ENCODE results near the gene ANKFY1.
"Not testable (repeated sequence)": the region's sequence is repeated elsewhere in the genome, so short reads cannot be mapped to it uniquely, and the experiment has no call there.

ANKFY1 gene

DNA sequence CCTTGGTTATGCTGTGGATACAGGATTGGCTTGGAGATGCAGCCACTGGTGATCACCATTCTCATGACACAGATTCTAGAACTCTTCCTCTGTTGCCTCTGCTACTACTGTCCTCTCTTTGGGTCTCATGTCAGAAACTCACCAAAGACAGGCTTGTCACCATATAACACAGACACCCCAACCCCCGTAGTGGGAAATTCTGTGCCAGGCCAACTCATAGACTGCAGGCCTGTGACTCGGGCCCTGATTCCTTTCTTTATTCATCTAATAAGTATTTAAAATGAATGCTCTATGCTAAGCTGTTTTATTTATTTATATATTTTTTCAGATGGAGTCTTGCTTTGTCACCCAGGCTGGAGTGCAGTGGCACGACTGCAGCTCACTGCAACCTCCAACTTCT is 111.3 kb downstream of the ANKFY1 start:
- peak; percentile 30 for DNase-seq

DNA sequence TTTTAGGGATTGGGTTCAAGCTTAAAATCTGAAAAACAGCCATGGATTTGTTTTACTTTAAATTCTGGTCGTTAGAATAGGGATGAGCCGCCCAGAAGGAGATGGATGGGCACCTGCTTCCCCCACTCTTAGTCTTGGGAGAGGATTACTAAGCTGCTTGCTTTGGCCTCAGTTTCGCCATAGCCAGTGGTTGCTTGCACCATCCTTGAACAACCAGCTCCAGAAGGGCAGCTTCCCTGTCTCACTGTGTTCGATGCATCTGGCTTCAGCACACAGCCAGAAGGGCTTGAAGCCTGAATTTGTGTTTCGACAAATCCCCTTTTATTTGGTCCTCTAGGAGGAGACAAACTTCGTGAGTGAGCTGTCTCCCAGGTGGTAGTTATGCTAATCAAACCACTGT is 113.7 kb downstream of the ANKFY1 start:
- DNase-seq: no peak

DNA sequence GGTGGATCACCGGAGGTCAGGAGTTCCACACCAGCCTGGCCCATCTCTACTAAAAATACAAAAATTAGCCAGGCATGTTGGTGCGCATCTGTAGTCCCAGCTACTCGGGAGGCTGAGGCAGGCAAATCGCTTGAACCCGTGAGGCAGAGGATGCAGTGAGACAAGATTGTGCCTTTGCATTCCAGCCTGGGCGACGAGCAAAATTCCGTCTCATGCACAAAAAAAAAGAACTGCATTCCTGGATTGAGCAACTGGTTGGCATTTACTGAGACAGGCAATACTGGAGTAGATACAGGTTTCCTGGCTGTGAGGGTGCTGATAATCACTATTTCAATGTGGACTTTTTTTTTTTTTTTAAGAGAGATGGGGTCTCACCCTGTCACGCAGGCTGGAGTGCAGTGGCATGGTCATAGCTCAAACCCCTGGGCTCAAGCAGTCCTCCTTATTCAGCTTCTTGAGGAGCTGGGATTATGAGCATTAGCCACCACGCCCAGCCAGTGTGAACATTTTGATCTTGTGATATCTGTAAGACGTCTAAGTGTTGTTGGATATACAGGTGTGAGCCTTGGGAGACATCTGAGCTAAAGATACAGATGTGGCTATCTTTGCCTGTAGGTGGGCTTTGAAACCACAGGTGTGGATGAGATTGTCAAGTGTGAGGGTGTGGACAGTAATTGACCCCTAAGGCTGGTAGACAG is 115.0 kb downstream of the ANKFY1 start:
- no peak for DNase-seq

DNA sequence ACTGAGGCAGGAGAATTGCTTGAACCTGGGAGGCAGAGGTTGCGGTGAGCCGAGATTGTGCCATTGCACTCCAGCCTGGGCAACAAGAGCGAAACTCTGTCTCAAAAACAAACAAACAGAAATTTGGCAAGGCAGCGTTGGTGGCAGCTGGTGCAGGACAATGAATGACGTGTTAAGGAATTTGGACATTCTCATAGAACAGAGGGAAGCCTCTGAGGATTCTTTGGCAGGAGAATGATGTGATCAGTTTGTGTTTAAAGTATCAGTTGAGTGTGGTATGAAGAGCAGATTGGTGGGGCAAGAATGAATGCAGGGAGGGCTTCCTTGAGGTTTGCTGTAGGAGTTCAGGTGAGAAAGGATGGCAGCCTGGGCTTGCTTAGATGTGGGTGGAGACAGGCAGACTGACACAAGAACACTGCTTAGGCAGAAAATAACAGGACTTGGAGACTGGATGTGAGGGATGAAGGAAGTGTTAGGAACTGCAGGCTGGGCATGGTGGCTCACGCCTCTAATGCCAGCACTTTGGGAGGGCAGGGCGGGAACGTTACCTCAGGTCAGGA is 115.9 kb downstream of the ANKFY1 start:
- no peak for DNase-seq

DNA sequence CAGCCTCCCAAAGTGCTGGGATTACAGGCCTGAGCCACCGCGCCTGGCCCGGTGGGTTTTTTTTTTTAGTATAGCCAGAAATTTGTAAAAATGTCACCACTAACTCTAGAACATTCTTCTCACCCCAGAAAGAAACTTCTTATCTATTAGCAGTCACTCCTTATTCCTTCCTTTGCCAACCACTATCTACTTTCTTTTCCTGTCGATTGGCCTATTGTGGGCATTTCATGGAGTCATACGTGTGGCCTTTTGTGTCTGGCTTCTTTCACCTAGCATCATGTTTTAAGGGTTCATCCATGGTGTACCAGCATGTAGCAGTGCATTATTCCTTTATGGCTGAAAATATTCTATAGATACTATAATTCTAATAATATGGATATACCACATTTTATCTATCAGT is 117.1 kb downstream of the ANKFY1 start:
- no peak for DNase-seq

DNA sequence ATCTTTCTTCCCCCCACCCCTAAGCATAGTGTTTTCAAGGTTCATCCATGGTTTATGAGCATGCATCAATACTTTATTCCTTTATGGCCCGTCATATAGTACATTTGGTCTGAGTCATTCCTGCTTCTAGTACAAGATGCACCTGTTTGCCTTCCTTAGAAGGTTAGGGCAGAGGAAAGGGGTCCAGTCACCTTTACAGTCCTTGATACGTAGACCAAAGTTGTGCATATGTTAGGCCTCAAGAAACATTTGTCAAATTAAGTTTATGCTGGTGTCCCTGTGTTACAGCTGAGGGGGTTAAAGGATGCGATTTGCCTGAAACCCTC is 119.4 kb downstream of the ANKFY1 start:
- DNase-seq: no peak

DNA sequence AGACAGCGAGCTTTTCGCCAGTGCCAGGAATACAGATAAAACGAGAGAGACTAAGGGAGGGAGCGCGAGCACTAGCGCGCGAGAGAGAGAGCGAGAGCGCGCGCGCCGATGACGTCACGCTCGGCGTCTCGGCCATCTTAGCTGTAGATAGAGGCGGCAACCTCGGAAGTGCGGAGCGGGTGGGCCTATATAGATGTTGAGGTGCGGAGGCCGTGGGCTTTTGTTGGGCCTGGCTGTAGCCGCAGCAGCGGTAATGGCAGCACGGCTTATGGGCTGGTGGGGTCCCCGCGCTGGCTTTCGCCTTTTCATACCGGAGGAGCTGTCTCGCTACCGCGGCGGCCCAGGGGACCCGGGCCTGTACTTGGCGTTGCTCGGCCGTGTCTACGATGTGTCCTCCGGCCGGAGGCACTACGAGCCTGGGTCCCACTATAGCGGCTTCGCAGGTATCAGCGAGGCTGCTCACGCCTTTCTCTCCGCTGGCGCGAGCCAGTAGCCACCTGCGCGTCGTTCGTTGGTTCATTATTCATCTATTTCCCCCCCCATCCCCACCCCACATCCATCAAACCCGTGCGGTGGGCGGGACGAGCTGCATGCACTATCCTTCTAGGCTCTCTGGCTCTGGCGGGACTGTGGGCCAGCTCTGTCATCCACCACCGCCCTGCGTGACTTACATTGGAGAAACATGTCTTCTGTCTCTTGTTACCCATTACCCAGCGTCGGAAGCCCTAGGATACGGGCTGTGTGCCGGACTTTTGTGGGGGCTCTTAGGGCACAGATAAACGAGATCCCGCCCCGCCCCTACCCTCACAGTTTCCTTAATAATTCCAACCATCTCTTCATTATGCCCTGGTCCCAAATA is 120.0 kb downstream of the ANKFY1 start:
- peak; percentile 95 for DNase-seq

DNA sequence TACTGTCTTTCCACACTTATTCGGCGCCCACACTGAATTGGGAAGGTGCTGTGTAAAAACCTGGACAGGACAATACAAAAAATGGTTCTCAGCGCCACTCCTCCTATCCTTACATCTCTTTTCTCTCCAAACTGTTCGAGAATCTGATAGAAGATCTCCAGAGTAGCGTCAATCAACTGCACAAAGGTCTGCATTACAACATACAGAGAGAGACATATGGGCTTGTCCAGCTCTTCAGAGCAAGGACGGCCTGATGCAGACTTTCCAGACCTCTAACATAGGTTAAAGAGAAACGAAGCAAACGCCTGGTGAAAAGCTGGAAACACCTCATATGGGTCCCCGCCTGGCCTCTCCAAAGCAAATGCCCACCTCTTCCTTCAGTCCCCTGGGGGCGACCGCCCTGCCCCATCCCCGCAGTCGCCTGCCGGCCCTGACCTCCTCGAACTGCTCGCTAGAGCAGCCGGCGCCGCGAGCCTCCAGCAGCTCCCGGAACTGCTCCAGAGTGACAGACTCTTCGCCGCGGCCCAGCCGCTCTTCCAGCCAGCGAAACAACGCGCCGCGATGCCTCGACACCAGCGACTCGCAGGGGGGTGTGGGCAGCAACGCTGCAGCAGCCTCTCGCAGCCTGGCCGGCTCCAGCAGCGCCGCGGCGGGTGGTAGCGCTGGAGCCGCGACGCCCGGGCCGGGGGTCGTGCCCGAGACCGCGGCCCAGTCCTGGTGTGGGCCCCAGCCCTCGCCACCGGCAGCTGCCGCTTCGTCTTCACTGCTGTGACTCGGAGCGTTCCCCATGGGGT is 121.5 kb downstream of the ANKFY1 start:
- peak; percentile 51 for DNase-seq

DNA sequence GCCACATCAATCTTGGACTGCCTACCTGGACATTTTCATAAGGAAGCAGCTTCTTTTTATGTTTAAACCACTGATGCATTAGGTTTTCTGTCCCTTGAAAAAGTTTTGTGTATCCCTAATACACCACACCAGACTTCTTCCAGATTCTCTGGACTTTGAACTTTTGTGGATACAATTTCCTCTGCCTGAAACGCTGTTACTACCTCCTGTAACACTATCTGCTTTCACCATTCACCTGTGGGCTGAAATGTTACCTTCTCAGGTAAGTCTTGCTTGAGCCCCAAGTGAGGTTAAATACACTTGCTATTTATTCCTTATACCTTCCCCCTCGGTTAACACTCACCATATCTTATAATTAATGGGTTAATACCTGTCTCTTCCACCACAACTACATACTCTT is 123.7 kb downstream of the ANKFY1 start:
- DNase-seq: no peak

DNA sequence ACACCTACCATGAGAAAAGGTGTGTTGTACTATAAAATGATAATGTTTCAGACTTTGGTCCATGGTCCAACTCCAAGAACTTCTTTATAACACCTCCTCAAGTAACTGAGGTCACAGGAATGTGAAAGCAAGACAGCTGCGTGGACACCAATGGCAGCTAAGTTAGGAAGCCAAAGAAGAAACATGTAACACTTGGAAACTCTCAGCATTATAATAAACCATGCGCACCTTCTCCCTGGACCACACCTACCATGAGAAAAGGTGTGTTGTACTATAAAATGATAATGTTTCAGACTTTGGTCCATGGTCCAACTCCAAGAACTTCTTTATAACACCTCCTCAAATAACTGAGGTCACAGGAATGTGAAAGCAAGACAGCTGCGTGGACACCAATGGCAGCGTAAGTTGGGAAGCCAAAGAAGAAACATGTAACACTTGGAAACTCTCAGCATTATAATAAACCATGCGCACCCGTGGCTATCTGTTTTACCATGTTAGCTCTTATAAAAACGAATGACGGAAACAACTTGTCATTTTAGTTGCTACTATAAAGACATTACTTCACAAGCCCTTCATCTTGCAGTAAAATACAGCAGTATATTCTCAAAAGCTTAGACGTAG is 124.8 kb downstream of the ANKFY1 start:
- not testable (repeated sequence) for DNase-seq

DNA sequence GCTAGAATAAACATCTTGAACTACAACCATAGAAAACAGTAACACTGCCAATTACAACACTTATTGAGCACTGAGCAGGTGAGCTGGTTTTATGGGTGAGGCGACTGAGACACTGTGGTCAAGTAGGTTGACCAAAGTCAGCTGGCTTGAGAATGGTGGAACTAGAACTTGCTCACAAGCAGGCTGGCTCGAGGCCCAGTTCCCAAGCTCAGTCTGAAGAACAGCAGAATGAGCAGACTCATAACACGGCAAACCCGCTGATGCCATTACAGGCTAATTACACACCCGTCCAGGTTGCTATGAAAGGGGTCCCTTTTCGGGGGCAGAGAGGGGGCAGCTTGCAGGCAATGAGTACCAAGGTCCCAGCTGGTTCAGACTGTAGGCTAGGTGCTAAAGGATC is 127.4 kb downstream of the ANKFY1 start:
- DNase-seq: no peak

DNA sequence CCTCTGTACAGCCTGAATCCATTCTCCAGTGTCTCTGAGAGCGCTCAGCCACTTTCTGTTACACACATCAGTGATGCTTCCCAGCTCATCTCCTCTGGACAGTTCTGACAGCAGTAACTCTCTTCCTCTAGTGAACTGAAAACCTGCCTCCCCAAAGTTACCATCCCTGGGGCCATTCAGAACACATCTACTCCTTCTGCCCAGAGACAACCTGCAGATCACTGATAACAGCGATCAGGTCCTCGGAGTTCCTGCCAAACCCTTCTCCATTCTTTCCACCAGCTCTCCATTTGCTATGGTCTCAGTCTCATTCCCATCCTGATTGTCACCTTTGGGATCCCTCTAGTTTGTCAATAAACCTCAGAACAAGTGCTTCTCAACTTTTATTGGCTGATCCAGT is 128.3 kb downstream of the ANKFY1 start:
- DNase-seq: no peak

DNA sequence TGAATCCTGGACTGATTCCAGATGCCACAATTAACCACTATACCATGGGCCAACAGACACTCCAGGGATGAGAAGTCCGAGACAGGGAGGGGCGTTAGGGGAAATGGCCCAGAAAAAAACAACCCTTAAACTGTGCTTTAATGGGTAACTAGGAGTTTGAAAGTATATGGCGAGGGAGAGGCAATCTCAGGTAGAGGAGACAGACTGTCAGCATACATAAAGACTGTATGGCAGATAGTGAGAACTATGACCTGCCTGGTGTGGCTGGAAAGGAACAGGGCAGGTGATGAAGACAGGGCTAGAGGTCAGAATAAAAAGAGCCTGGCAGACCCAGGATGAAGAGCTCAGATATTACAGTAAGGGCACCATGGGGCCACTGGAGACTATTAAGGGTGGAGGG is 129.1 kb downstream of the ANKFY1 start:
- DNase-seq: no peak

DNA sequence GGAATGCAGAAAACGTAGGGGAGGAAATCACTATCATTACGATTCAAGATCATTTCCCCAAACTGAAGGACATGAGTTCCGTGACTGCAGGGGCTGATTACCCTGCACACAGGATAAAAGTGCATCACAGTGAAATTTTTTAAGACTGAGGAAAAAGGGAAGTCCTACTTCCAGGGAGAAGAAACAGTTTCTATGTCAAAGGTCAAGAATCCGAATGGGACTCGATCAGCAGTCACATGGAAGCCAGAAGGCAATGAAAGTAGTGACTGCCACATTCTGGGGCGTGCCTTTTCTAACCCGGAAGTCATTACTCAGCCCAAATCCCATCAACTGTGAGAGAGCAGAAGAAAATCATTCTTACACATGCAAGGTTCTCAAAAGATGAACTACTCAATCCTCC is 133.1 kb downstream of the ANKFY1 start:
- DNase-seq: peak; percentile 95

DNA sequence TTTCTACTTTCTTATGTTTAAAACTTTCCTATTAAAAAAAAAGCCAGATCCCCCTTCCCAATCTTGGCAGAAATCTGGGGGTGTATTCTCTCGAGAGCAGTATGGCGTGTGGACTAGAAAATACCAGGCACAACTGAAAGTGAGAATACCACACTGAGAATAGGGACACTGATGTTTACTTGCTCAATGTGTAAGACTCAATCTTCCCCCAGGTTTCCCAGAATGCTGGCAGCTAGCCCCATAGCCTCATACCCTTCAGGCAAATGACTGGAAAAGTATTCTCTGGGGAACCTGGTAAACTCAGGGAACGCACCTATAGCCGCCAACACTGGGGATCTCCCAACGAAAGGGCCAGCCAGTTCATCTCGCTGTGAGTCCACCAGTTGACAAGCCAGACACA is 136.2 kb downstream of the ANKFY1 start:
- peak; percentile 38 for DNase-seq

DNA sequence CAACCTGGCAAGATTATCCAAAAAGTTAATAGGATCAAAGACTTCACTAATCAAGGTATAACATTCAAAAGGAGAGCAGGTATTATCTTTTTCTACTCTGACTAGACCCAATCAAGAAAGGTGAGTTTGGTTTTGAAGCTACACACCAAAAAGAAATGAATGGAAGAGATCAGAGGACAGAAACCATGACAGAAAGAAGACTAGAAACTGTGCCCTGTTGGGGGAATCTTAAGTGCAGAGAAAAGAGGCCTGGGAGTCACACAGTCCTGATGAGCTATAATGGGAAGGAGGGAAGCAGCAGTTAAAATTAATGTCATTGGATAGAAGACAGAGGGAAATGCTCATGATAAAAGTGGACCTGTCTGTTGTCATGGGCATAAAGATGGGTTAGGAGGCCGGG is 138.2 kb downstream of the ANKFY1 start:
- no peak for DNase-seq

DNA sequence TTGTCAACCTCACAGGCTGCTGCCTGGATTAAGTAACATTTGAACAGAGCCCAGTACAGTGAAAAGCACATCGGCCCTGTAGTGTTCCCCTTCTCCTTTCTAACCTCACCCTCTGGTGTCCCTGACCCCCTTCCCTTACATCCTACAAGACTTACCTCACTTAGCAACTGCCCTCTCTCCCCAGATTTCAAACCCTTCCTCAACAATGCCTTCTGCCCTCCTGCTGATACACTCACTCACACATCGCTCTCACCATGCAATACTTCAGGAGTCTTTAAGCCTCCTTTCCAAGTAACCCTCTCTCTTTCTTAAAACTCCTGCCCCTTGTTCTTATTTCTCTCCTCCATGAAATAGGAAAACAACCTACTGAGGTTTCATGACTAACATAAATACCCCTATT is 138.8 kb downstream of the ANKFY1 start:
- no peak for DNase-seq

DNA sequence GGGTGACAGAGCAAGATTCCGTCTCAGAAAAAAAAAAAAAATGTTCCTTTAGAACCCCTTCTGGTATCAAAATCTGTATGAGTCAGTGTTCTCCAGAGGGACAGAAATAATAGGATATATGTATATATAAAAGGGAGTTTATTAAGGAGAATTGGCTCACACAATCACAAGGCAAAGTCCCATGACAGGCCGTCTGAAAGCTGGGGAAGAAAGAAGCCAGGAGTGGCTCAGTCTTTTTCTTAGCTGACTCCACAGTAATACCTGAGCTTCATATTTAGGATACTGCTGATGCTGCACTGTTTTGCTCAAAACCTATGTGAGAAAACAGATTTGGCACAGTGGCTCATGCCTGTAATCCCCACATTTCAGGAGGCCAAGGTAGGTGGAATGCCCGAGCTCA is 143.4 kb downstream of the ANKFY1 start:
- DNase-seq: no peak

DNA sequence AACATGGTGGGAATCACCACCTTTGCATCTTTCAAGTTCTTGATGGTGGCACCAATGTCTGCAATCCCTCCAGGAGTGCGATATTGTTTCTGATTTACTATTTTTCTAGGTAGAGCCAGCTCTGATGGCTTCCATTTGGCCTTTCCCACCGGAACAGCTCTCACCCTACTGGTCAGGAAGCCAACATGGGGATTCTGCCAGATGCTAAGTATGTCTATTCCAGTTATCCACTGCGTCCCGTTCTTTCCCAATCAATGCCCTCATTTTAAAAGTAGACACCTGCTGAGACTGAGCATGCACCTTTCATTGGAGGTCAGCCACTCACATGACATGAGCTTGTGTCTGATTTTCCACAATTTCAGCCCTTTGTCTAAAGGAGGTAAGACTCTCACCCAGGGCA is 144.5 kb downstream of the ANKFY1 start:
- DNase-seq: no peak

DNA sequence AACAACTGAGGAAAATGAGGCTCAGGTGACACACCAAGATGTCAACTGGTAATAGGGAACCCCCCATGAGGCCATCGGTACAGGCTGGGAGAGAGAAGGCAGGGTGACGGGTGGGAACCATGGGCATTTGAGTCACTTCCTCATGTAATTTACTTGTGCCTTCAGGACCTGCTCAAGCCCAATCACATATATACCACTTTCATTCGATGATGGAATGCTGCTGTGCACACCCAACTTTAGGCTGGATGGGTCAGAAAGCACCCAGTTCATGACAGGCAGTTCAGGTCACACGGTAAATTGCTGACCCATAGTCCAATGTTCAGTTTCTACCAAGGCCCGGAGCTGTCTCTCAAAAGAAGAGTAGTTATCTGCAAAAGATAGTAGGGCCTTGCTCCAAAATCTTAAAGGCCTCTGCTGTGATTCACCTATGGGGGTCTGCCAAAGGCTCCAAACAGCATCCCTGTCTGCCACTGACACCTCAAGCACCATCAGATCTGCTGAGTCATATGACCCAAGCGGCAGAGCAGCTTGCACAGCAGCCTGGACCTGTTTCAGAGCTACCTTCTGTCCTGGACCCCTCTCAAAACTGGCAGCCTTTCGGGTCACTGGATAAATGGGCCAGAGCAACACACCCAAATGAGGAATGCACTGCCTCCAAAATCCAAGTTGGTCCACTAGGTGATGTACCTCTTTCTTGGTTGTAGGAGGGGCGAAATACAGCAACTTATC is 145.6 kb downstream of the ANKFY1 start:
- DNase-seq: peak; percentile 52

DNA sequence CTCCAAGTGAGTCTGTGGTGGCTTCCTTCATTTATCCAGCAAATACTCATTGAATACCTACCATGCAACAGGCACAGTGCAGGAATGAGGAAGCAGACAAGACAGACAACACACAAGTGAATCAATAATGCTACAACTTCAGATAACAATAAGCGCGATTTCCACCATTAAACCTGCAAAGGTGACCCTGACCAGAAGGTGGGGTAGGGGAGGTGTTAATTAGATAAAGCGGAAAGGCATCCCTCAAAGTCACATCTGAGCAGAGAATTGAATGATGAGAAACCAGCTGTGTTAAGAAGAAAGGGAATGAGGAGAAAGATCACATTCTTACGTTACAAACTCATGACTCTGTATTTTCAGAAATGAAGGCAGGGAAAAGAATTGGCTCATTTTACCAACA is 147.3 kb downstream of the ANKFY1 start:
- DNase-seq: no peak

Measured in suppressor macrophage treated with lipopolysaccharide for 4 hours (primary cell).